Neural cell (in vitro differentiated cells): ENCODE data around the gene CST6.

Experiments used
- EP300 ChIP-seq: fragments of 450-650 bp; conservative IDR thresholded peaks from 2 replicates; pipeline ENCODE4 v1.6.1; 2014; ENCODE audit warnings: antibody characterized with exemption, mild to moderate bottlenecking, moderate library complexity; ENCODE audit not compliant: poor library complexity, severe bottlenecking
- EZH2 ChIP-seq: fragments of 200-600, 300-800 bp; shearing (Covaris generic), sonication (generic); IDR thresholded peaks from 2 replicates; pipeline ENCODE4 v1.6.1; 2014; ENCODE audit warnings: antibody characterized with exemption, low read length, borderline replicate concordance, mild to moderate bottlenecking; ENCODE audit not compliant: insufficient read depth, poor library complexity, severe bottlenecking
- POLR2AphosphoS5 ChIP-seq: IDR thresholded peaks from 2 replicates; pipeline ENCODE4 v1.6.1; 2012
- RAD21 ChIP-seq: fragments of 450-650 bp; conservative IDR thresholded peaks from 2 replicates; pipeline ENCODE4 v1.6.1; 2014; ENCODE audit warnings: antibody characterized with exemption, mild to moderate bottlenecking, moderate library complexity
- SMC3 ChIP-seq: fragments of 450-650 bp; conservative IDR thresholded peaks from 2 replicates; pipeline ENCODE4 v1.6.1; 2014; ENCODE audit warnings: antibody characterized with exemption, mild to moderate bottlenecking, moderate library complexity; ENCODE audit not compliant: poor library complexity
- TAF1 ChIP-seq: IDR thresholded peaks from 2 replicates; pipeline ENCODE4 v1.6.1; 2012; ENCODE audit warnings: low read depth
- TF ChIP-seq, protein P1 (sequence below): fragments of 450-650 bp; IDR thresholded peaks from 2 replicates; pipeline ENCODE4 v1.5.1; 2014; ENCODE audit warnings: antibody characterized with exemption, mild to moderate bottlenecking, moderate library complexity; ENCODE audit not compliant: poor library complexity, severe bottlenecking
- TF ChIP-seq, protein P2 (sequence below): IDR thresholded peaks from 2 replicates; pipeline ENCODE4 v1.6.1; 2012; ENCODE audit warnings: borderline replicate concordance

DNA sequence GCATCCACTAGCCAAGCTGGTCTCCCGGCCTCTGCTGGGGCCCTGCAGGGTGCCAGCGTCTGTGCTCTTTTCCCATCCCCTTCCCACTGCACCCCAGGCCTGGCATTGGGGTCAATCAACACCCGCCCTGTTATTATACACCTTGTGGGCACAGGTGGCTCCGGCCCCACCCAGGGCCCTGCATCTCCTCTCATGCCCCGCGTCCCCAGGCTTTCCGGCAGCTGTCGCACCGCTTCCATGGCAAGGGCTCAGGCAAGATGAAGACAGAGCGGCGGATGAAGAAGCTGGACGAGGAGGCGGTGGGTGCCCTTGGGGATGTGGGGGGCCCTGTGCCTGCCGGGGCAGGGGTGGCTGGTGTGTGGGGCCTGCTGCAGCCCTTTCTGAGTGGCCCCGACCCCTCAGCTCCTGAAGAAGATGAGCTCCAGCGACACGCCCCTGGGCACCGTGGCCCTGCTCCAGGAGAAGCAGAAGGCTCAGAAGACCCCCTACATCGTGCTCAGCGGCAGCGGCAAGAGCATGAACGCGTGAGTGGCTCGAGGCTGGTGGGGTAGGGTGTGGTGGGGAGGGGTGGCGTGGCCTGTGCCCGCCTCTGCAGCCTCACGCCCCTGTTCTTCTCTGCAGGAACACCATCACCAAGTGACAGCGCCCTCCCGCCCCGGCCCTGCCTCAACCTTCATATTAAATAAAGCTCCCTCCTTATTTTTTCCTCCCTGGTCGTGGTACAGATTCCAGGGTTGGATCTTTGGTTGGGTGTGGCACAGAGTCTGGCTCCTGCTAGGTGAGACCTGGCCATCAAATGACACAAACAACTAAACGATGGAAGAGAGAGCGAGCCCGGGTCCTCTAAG, 33.2 kb upstream of the CST6 start:
- TF ChIP-seq, protein P1, sequence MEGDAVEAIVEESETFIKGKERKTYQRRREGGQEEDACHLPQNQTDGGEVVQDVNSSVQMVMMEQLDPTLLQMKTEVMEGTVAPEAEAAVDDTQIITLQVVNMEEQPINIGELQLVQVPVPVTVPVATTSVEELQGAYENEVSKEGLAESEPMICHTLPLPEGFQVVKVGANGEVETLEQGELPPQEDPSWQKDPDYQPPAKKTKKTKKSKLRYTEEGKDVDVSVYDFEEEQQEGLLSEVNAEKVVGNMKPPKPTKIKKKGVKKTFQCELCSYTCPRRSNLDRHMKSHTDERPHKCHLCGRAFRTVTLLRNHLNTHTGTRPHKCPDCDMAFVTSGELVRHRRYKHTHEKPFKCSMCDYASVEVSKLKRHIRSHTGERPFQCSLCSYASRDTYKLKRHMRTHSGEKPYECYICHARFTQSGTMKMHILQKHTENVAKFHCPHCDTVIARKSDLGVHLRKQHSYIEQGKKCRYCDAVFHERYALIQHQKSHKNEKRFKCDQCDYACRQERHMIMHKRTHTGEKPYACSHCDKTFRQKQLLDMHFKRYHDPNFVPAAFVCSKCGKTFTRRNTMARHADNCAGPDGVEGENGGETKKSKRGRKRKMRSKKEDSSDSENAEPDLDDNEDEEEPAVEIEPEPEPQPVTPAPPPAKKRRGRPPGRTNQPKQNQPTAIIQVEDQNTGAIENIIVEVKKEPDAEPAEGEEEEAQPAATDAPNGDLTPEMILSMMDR, result no peak
- TF ChIP-seq RAD21 (no peak), SMC3 (no peak), EP300 (no peak), POLR2AphosphoS5 (no peak), EZH2 (no peak), TAF1 (no peak)
- TF ChIP-seq, protein P2, sequence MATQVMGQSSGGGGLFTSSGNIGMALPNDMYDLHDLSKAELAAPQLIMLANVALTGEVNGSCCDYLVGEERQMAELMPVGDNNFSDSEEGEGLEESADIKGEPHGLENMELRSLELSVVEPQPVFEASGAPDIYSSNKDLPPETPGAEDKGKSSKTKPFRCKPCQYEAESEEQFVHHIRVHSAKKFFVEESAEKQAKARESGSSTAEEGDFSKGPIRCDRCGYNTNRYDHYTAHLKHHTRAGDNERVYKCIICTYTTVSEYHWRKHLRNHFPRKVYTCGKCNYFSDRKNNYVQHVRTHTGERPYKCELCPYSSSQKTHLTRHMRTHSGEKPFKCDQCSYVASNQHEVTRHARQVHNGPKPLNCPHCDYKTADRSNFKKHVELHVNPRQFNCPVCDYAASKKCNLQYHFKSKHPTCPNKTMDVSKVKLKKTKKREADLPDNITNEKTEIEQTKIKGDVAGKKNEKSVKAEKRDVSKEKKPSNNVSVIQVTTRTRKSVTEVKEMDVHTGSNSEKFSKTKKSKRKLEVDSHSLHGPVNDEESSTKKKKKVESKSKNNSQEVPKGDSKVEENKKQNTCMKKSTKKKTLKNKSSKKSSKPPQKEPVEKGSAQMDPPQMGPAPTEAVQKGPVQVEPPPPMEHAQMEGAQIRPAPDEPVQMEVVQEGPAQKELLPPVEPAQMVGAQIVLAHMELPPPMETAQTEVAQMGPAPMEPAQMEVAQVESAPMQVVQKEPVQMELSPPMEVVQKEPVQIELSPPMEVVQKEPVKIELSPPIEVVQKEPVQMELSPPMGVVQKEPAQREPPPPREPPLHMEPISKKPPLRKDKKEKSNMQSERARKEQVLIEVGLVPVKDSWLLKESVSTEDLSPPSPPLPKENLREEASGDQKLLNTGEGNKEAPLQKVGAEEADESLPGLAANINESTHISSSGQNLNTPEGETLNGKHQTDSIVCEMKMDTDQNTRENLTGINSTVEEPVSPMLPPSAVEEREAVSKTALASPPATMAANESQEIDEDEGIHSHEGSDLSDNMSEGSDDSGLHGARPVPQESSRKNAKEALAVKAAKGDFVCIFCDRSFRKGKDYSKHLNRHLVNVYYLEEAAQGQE, result no peak
